Measurements from ENCODE around the gene SCT. TPM values are rescaled to one million over a fixed set of nuclear protein-coding genes. Genes with fewer than 3 reads are reported as not detected.

SCT gene
- total and polyA plus RNA-seq, 2 donors from 2014 or later: not detected

- FAIRE-seq (no peak), DNase-seq (peak in 1 of 5 donors; percentile 70)
- TF ChIP-seq CTCF (IDR thresholded peaks at IDR 0.05; ENCODE audit: borderline replicate concordance, extremely low read depth, insufficient read depth): no peak
- Histone ChIP-seq H3K4me1 (ENCODE audit: control insufficient read depth in 2 of 3, insufficient read depth in 2 of 3, low read depth in 1 of 3, low read length in 3 of 3) (peaks cover 0 to 8% (median 0%) of the 10 kb centered on the region in 3 donors), H3K27ac (ENCODE audit: low read depth in 2 of 2, low read length in 2 of 2) (no peak overlapping the region), H3K36me3 (ENCODE audit: control insufficient read depth in 2 of 3, insufficient read depth in 3 of 3, low read length in 3 of 3) (peaks cover 2 to 60% (median 25%) of the 10 kb centered on the region in 3 donors), H3K9ac (ENCODE audit: low read length in 3 of 3) (no peak overlapping the region), H3K9me3 (ENCODE audit: control insufficient read depth in 2 of 3, insufficient read depth in 1 of 3, low read length in 3 of 3) (no peaks in the 10 kb centered on the region), H3K27me3 (ENCODE audit: control insufficient read depth, insufficient read depth, low read length) (no peaks in the 10 kb centered on the region), H3K4me3 (ENCODE audit: low read length in 3 of 3) (no peak overlapping the region)
- intact Hi-C loops (cut with DNase I): no loop called here
Measured at GRCh38 chr11:609341-609811, 17.6 kb downstream of the SCT start.

- peaks cover 2 to 64% (median 29%) of the 10 kb centered on the region in 3 donors for H3K36me3 ChIP-seq (ENCODE audit: control insufficient read depth in 2 of 3, insufficient read depth in 3 of 3, low read length in 3 of 3)
- DNase-seq (peak in 1 of 5 donors; percentile 79), FAIRE-seq (no peak)
- peaks cover 0 to 4% (median 0%) of the 10 kb centered on the region in 3 donors for H3K4me1 ChIP-seq (ENCODE audit: control insufficient read depth in 2 of 3, insufficient read depth in 2 of 3, low read depth in 1 of 3, low read length in 3 of 3)
- no peaks in the 10 kb centered on the region for H3K9me3 ChIP-seq (ENCODE audit: control insufficient read depth in 2 of 3, insufficient read depth in 1 of 3, low read length in 3 of 3)
- no peak overlapping the region for H3K4me3 ChIP-seq (ENCODE audit: low read length in 3 of 3)
- no peak overlapping the region for H3K9ac ChIP-seq (ENCODE audit: low read length in 3 of 3)
- TF ChIP-seq CTCF (IDR thresholded peaks at IDR 0.05; ENCODE audit: borderline replicate concordance, extremely low read depth, insufficient read depth): no peak
- intact Hi-C loops (cut with DNase I): no loop called here
- H3K27ac ChIP-seq (ENCODE audit: low read depth in 2 of 2, low read length in 2 of 2): no peak overlapping the region
- H3K27me3 ChIP-seq (ENCODE audit: control insufficient read depth, insufficient read depth, low read length): no peaks in the 10 kb centered on the region
Measured at GRCh38 chr11:608791-609251, 18.2 kb downstream of the SCT start.

GRCh38 chr11:607971-608659 lies 18.9 kb downstream of the SCT start:
- Histone ChIP-seq H3K9ac (ENCODE audit: low read length in 3 of 3) (no peak overlapping the region), H3K36me3 (ENCODE audit: control insufficient read depth in 2 of 3, insufficient read depth in 3 of 3, low read length in 3 of 3) (peaks cover 2 to 63% (median 29%) of the 10 kb centered on the region in 3 donors), H3K4me3 (ENCODE audit: low read length in 3 of 3) (no peak overlapping the region), H3K9me3 (ENCODE audit: control insufficient read depth in 2 of 3, insufficient read depth in 1 of 3, low read length in 3 of 3) (no peaks in the 10 kb centered on the region), H3K27me3 (ENCODE audit: control insufficient read depth, insufficient read depth, low read length) (no peaks in the 10 kb centered on the region), H3K4me1 (ENCODE audit: control insufficient read depth in 2 of 3, insufficient read depth in 2 of 3, low read depth in 1 of 3, low read length in 3 of 3) (peaks cover 0 to 4% (median 0%) of the 10 kb centered on the region in 3 donors), H3K27ac (ENCODE audit: low read depth in 2 of 2, low read length in 2 of 2) (no peak overlapping the region)
- intact Hi-C loops (cut with DNase I): no loop called here
- no peak for FAIRE-seq
- peak in 1 of 5 donors; percentile 77 for DNase-seq
- TF ChIP-seq CTCF (IDR thresholded peaks at IDR 0.05; ENCODE audit: borderline replicate concordance, extremely low read depth, insufficient read depth): no peak

Measured in kidney (tissue), 14 donors.